ENCODE results near the gene KCTD10. TPM values are rescaled to one million over a fixed set of nuclear protein-coding genes. Genes with fewer than 3 reads are reported as not detected.

KCTD10 gene
- total RNA-seq, 1 experiment from 2014 or later: 45.9 TPM

DNA sequence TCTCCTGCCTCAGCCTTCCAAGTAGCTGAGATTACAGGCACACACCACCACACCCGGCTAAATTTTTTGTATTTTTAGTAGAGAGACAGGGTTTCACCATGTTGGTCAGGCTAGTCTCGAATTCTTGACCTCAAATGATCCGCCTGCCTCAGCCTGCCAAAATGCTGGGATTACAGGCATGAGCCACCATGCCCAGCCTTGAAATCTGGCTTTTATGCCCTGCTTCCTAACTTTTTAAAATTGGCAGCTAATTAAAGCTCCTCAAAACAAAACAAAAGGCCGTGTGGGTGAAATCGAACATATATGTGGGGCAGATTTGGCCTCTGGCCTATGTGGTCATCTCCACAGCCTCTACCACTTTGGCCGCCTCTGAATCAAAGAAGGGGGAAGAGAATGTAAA, 37.9 kb downstream of the KCTD10 start:
- POLR2A ChIA-PET (ENCODE audit: unreplicated experiment): no interaction called here

GRCh38 chr12:109436188-109436560, 40.9 kb downstream of the KCTD10 start:
- no peaks in the 10 kb centered on the region for H3K36me3 ChIP-seq (ENCODE audit: low read depth)
- no peaks in the 10 kb centered on the region for H3K79me2 ChIP-seq (ENCODE audit: low read depth)
- no peak overlapping the region for H2AFZ ChIP-seq
- H3F3A ChIP-seq (ENCODE audit: insufficient read depth, low read depth): no peaks in the 10 kb centered on the region
- H3K9me2 ChIP-seq (ENCODE audit: insufficient read depth): no peaks in the 10 kb centered on the region
- H4K20me1 ChIP-seq (ENCODE audit: insufficient read depth): no peaks in the 10 kb centered on the region
- no peaks in the 10 kb centered on the region for H3K9me3 ChIP-seq (ENCODE audit: insufficient read depth, low read depth)
- no peak for TF ChIP-seq EZH2 (IDR thresholded peaks at IDR 0.05; ENCODE audit: low read depth)
- TF ChIP-seq, protein P1, sequence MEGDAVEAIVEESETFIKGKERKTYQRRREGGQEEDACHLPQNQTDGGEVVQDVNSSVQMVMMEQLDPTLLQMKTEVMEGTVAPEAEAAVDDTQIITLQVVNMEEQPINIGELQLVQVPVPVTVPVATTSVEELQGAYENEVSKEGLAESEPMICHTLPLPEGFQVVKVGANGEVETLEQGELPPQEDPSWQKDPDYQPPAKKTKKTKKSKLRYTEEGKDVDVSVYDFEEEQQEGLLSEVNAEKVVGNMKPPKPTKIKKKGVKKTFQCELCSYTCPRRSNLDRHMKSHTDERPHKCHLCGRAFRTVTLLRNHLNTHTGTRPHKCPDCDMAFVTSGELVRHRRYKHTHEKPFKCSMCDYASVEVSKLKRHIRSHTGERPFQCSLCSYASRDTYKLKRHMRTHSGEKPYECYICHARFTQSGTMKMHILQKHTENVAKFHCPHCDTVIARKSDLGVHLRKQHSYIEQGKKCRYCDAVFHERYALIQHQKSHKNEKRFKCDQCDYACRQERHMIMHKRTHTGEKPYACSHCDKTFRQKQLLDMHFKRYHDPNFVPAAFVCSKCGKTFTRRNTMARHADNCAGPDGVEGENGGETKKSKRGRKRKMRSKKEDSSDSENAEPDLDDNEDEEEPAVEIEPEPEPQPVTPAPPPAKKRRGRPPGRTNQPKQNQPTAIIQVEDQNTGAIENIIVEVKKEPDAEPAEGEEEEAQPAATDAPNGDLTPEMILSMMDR (conservative IDR thresholded peaks at IDR 0.05): no peak
- no peak for DNase-seq
- no peak overlapping the region for H3K27ac ChIP-seq
- H3K4me2 ChIP-seq: peak overlapping the region; percentile 65; the same call in 1 of the 2 replicates
- POLR2A ChIA-PET (ENCODE audit: unreplicated experiment): no interaction called here
- intact Hi-C loops (cut with micrococcal nuclease; ENCODE audit: unreplicated experiment): no loop called here
- peaks cover 19% of the 10 kb centered on the region for H3K4me1 ChIP-seq (replicated peaks; ENCODE audit: insufficient read depth)
- no TSS peak for BruUV-seq (replicated peaks)
- H3K27me3 ChIP-seq (ENCODE audit: insufficient read depth, low read depth): no peaks in the 10 kb centered on the region
- H3K4me3 ChIP-seq: no peak overlapping the region
- CTCF ChIA-PET: interaction anchor here (0.5 kb wide), 1 partner anchor 757 kb away, joined by 3 read pairs; no protein-coding TSS in a partner anchor

More for the DNA sequence above, 37.9 kb downstream of the KCTD10 start:
- peaks cover 19% of the 10 kb centered on the region for H3K4me1 ChIP-seq (replicated peaks; ENCODE audit: insufficient read depth)
- H3K27ac ChIP-seq: no peak overlapping the region
- H3K9me3 ChIP-seq (ENCODE audit: insufficient read depth, low read depth): no peaks in the 10 kb centered on the region
- no peak for DNase-seq
- no peaks in the 10 kb centered on the region for H3K36me3 ChIP-seq (ENCODE audit: low read depth)
- intact Hi-C loops (cut with micrococcal nuclease; ENCODE audit: unreplicated experiment): no loop called here
- no peaks in the 10 kb centered on the region for H4K20me1 ChIP-seq (ENCODE audit: insufficient read depth)
- TF ChIP-seq, protein P1 (conservative IDR thresholded peaks at IDR 0.05): no peak
- TF ChIP-seq EZH2 (IDR thresholded peaks at IDR 0.05; ENCODE audit: low read depth): no peak
- no peaks in the 10 kb centered on the region for H3K9me2 ChIP-seq (ENCODE audit: insufficient read depth)
- H3K27me3 ChIP-seq (ENCODE audit: insufficient read depth, low read depth): no peaks in the 10 kb centered on the region
- CTCF ChIA-PET: interaction anchor here (0.7 kb wide), 1 partner anchor 292 kb away, joined by 8 read pairs; no protein-coding TSS in a partner anchor
- no peak overlapping the region for H3K4me3 ChIP-seq
- H3F3A ChIP-seq (ENCODE audit: insufficient read depth, low read depth): no peaks in the 10 kb centered on the region
- H2AFZ ChIP-seq: no peak overlapping the region
- BruUV-seq (replicated peaks): no TSS peak
- H3K79me2 ChIP-seq (ENCODE audit: low read depth): no peaks in the 10 kb centered on the region
- H3K4me2 ChIP-seq: no peak overlapping the region

- intact Hi-C loops (cut with micrococcal nuclease; ENCODE audit: unreplicated experiment): no loop called here
- Histone ChIP-seq H4K20me1 (ENCODE audit: insufficient read depth) (no peaks in the 10 kb centered on the region), H3K27me3 (ENCODE audit: insufficient read depth, low read depth) (no peaks in the 10 kb centered on the region), H3K4me3 (no peak overlapping the region), H3K27ac (no peak overlapping the region), H3K4me1 (replicated peaks; ENCODE audit: insufficient read depth) (peaks cover 19% of the 10 kb centered on the region), H3K9me2 (ENCODE audit: insufficient read depth) (no peaks in the 10 kb centered on the region), H3K79me2 (ENCODE audit: low read depth) (no peaks in the 10 kb centered on the region), H2AFZ (no peak overlapping the region), H3K36me3 (ENCODE audit: low read depth) (no peaks in the 10 kb centered on the region), H3K4me2 (peak overlapping the region; percentile 65), H3F3A (ENCODE audit: insufficient read depth, low read depth) (no peaks in the 10 kb centered on the region), H3K9me3 (ENCODE audit: insufficient read depth, low read depth) (no peaks in the 10 kb centered on the region)
- CTCF ChIA-PET: interaction anchor here (0.5 kb wide), 1 partner anchor 756 kb away, joined by 3 read pairs; no protein-coding TSS in a partner anchor
- POLR2A ChIA-PET (ENCODE audit: unreplicated experiment): no interaction called here
- TF ChIP-seq, protein P1 (conservative IDR thresholded peaks at IDR 0.05): no peak
- no peak for TF ChIP-seq EZH2 (IDR thresholded peaks at IDR 0.05; ENCODE audit: low read depth)
- DNase-seq: peak; percentile 25 to 69
- BruUV-seq (replicated peaks): no TSS peak
These were observed 41.5 kb downstream of the KCTD10 start for GRCh38 chr12:109435428-109436187.

Measured in PC-9 (cell line).